Measurements from ENCODE around the gene LGR6.

DNA sequence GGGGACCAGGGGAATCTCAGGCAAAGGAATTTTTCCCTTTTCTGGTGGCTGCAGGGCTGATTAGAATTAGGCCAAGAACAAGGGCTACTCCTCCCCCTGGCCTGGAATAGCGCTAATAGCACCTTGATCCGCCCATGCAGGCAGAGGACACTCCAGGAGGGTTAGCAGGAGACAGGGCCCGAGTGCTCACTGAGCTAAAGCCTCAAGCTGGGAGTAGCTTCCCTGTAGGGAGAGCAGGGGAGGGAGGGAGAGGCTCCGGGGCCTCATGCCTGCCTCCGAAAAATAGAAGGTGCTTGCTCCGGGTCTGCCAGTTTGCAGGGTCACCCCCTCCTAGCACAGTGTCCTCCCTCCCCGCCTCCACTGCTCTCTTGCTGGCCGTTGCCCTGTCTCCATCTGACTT, 37.0 kb upstream of the LGR6 start:
- TF ChIP-seq ZFP30 (CRISPR knock-in tag; IDR thresholded peaks at IDR 0.05) = no peak
- TF ChIP-seq, protein P1, sequence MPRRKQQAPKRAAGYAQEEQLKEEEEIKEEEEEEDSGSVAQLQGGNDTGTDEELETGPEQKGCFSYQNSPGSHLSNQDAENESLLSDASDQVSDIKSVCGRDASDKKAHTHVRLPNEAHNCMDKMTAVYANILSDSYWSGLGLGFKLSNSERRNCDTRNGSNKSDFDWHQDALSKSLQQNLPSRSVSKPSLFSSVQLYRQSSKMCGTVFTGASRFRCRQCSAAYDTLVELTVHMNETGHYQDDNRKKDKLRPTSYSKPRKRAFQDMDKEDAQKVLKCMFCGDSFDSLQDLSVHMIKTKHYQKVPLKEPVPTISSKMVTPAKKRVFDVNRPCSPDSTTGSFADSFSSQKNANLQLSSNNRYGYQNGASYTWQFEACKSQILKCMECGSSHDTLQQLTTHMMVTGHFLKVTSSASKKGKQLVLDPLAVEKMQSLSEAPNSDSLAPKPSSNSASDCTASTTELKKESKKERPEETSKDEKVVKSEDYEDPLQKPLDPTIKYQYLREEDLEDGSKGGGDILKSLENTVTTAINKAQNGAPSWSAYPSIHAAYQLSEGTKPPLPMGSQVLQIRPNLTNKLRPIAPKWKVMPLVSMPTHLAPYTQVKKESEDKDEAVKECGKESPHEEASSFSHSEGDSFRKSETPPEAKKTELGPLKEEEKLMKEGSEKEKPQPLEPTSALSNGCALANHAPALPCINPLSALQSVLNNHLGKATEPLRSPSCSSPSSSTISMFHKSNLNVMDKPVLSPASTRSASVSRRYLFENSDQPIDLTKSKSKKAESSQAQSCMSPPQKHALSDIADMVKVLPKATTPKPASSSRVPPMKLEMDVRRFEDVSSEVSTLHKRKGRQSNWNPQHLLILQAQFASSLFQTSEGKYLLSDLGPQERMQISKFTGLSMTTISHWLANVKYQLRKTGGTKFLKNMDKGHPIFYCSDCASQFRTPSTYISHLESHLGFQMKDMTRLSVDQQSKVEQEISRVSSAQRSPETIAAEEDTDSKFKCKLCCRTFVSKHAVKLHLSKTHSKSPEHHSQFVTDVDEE (CRISPR knock-in tag; IDR thresholded peaks at IDR 0.05) = no peak
- TF ChIP-seq ZNF565 (CRISPR knock-in tag; conservative IDR thresholded peaks at IDR 0.05; ENCODE audit: low read depth) = no peak
- TF ChIP-seq ARNTL (CRISPR knock-in tag; IDR thresholded peaks at IDR 0.05; ENCODE audit: borderline replicate concordance, low read depth) = no peak
- TF ChIP-seq, protein P2, sequence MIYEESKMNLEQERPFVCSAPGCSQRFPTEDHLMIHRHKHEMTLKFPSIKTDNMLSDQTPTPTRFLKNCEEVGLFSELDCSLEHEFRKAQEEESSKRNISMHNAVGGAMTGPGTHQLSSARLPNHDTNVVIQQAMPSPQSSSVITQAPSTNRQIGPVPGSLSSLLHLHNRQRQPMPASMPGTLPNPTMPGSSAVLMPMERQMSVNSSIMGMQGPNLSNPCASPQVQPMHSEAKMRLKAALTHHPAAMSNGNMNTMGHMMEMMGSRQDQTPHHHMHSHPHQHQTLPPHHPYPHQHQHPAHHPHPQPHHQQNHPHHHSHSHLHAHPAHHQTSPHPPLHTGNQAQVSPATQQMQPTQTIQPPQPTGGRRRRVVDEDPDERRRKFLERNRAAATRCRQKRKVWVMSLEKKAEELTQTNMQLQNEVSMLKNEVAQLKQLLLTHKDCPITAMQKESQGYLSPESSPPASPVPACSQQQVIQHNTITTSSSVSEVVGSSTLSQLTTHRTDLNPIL (CRISPR knock-in tag; IDR thresholded peaks at IDR 0.05; ENCODE audit: low read depth) = no peak
- TF ChIP-seq, protein P3, sequence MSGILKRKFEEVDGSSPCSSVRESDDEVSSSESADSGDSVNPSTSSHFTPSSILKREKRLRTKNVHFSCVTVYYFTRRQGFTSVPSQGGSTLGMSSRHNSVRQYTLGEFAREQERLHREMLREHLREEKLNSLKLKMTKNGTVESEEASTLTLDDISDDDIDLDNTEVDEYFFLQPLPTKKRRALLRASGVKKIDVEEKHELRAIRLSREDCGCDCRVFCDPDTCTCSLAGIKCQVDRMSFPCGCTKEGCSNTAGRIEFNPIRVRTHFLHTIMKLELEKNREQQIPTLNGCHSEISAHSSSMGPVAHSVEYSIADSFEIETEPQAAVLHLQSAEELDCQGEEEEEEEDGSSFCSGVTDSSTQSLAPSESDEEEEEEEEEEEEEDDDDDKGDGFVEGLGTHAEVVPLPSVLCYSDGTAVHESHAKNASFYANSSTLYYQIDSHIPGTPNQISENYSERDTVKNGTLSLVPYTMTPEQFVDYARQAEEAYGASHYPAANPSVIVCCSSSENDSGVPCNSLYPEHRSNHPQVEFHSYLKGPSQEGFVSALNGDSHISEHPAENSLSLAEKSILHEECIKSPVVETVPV (CRISPR knock-in tag; IDR thresholded peaks at IDR 0.05) = no peak
